Activated CD8-positive, alpha-beta memory T cell treated with anti-CD3 and anti-CD28 coated beads for 1 hour (primary cell): ENCODE results near the gene SLC32A1.

Source experiments
- DNase-seq, 2 donors: peaks; one replicate each; pipeline ENCODE4 v3.0.0-alpha.2; 2020; ENCODE audit warnings: low read depth in 1 of 2; ENCODE audit errors: extremely low read depth in 1 of 2

Gene SLC32A1

DNA sequence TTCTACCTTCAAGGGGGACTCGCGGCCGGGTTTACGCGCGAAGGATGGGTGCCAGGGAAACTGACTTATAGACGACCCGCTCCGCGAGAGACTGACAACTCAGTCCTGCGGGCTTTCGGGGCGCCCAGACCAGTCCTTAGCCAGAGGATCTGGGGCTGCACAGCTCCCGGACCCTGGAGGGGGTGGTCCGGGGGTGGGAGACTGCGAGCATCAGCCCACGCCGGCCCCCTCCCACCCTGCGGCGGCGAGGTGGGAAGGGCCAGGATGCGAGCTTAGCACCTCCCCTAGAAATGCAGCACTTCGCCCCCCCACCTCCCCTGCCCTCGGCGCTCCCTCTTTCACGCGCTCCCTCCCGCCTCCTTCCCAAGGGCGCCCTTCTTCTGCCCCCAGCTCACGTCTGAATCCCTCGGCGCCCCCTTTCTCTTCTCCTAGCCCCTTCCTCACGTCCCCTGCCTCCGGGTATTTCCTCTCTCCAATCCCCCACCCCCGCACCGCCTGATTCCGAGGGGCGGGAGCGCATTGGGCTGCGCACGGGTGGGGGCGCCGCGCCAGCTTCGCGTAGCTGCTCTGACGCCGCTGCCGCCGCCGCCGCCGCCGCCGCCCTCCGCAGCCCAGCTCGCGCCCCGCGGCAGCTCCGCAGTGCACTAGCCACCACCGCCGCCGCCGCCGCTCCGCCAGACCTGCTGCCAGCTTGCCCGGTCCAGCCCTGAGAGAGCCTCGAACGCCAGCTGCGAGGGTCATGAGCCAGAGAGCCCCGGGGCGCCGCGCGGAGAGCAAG lies at the start of gene SLC32A1:
Gene SLC32A1, plus strand, starts transcription at position 639 of the 778 bp plus-strand sequence. CDS start 239 bp downstream, outside the sequence.
- no peak for DNase-seq

- no peak for DNase-seq
Observed at GRCh38 chr20:38674765-38675133, 49.5 kb upstream of the SLC32A1 start.

DNA sequence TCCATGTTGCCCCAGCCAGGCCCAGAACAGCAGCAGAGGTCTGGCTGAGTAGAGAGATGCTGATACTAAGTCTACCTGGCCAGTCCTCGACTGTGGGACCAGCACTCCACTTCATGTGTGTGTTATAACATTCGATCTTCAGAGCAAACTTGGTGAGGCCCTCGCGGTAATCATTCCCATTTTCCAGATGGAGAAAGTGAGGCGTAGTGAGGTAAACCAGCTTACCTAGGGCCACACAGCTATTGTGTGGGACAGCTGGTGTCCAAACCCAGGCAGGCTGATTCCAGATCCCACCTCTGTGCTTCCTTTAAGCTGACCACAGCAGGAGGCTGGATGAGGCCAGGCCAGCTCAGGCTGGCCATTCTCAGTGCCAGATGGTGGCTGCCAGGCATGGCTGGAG lies 47.7 kb upstream of the SLC32A1 start:
- DNase-seq, result no peak

GRCh38 chr20:38680500-38681306 lies 43.6 kb upstream of the SLC32A1 start:
- no peak for DNase-seq

GRCh38 chr20:38685271-38685670 lies 39.0 kb upstream of the SLC32A1 start:
- DNase-seq, result no peak

DNA sequence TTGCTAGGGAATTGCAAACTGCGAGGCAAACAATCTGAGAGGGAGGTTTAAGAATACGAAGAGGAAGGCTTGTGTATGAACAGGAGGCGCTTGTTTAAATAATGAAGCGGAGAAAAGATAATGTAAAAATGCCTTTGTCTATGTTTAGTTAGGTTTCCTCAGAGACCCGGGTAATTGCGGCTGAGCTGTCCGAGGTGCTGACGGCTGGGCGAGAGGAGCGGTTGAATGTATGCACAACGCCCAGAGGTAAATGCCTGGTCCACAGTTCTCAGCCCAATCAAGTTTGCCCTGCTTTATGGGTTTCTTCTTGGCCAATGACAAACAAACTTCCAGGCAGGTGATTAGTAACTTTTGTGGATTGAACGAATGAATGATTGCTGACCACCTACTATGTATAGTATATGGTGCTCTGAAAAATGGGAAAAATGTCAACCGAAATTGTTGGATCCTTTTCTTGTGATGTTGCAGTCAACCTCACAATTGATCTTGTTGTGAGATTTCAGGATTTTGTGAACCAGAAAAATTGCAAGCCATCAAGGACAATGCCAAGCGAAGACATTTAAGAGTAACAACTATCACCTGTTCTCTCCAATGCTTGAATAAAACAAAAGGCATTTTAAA lies 38.3 kb upstream of the SLC32A1 start:
- peak in 1 of 2 donors; percentile 19 for DNase-seq

DNA sequence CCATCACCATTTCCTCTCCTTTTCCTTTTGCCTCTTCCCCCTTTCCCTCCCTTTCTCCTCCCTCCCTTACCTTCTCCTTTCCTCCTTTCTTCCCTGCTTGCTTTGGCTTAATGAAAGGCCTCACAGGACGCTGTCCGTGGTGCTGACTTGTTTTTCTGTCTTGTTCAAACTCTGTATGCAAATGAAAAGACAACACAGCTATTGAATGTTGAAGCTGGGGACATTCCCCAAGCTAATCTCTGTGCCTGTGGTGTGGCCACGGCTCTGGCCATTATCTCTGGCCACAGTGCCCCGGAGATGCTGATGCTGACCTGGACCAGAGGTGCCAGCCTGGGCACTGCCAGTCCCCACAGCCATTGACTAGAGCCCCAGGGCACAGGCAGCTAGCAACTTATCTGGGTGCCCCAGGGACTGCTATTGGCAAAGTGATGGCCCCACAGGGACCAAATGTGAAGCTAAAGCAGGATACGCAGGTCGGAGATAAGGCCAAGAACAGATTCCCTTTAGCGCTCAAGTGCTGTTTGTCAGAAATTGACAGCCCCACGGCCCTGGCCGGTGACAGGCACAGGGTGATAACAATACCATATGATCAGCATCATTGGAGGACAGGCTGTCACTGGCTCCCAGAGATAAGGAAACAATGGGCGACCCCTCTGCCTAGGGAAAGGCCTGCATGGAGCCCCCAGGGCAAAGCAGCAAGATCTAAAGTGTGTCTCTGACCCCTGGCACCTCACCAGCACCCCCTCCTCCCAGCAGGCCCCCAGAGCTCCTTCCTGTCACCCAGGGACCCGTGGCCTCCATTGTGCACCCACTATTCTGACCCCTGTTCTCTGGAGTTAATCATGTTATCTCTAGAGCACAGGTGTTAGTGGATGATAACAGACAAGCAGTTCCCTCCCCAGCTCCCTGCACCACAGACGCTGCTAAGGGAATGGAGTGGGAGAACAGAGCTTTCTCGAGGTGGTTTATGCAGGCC lies 31.6 kb upstream of the SLC32A1 start:
- DNase-seq, result peak; percentile 28 to 33

DNA sequence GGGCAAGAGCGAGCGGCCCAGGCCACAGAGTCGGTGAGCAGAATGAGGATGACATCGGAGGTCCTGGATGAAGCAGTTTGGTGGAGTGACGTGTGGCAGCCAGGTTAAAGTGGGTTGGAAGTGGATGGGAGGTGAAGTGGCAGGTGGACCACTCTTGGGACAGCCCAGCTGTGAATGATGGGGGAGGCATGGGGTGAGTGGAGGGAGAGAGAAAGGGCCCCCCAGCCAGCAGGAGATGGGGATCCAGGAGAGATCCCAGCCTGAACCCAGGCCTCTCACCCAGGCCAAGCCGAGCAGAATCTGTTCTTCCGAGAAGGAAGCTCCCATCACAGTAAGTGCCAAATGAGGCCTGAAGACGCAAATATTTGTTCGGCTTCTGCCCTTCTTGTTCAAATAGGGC lies 27.0 kb upstream of the SLC32A1 start:
- no peak for DNase-seq

- no peak for DNase-seq
Observed at GRCh38 chr20:38698541-38698940, 25.7 kb upstream of the SLC32A1 start.

DNA sequence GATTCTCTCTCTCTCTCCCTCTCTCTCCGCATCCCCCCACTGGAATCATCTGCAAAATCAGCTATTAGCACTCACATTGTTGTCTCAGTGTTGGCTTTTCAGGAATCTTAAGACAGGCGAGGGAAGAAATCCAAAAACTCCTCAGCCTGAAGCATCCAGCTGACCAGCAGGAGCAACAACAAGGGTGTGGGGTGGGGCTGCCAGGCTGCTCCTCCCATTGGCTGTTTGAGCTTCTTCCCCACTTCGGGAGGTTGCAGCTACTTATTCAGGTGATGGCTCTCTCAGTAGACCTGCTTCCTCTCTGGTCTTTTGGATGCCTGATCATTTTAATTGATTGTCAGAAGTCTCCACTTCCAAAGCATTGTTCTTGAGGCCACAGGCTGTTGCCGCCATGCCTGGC lies 24.1 kb upstream of the SLC32A1 start:
- no peak for DNase-seq

- no peak for DNase-seq
Observed at GRCh38 chr20:38700926-38701325, 23.4 kb upstream of the SLC32A1 start.

DNA sequence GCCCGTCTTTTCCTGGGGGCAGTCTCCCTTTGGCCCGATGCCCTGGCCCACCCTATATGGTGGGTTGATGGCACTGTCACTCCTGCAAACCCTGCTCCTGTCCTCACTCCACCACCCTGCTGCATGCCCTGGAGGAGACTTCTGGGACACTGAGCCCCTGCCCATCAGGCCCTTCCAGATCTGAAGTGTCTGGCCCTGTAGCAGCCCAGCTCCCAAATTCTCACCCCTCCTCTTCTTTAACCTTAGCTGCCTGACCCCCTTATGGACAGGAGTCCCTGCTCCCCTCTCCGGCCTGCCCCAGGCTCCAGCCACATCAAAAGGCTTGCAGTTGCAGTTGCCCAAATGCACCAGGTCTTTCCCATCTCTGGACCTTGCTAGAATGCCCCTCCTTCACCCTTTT lies 20.8 kb upstream of the SLC32A1 start:
- DNase-seq, result no peak

GRCh38 chr20:38704136-38704535 lies 20.1 kb upstream of the SLC32A1 start:
- DNase-seq, result no peak

- no peak for DNase-seq
Observed at GRCh38 chr20:38706509-38706908, 17.8 kb upstream of the SLC32A1 start.

DNA sequence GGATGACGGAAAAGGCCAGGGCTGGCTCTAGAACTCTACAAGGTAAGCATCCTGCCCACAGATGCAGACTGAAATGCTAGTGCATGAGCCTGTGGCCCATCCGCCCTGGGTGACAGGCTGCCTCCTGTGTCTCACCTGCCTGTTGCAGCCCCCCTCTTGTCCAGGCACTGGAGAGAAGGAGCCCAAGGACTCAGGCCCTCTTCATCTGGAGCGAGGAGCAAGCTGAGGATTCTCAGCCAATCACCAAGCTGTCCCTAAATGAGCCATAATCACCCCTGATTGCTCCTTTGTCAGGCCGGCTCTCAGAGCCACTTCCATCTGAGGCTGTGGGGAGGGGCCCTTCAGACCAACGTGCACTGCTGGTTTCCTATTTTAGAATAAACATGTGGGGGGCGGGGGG lies 10.0 kb upstream of the SLC32A1 start:
- no peak for DNase-seq

DNA sequence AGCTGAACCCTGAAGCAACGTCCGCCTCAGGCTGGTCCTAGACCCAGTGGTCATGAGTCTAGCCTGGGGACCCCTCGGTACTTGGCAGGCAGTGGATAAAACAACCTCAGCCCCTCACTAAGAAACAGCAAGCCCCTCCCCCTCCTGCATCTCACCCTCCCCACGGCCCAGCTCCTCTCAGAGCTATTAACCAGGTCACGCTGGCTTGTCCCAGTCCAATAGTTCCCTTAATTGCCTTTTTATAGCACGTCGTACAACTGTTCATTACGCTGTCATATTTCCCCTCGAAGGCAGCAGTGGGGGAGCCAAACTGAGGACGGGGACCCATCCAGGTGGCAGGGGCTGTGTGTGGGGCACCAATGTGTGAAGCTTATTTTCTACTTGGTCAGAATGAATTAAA lies 8.6 kb upstream of the SLC32A1 start:
- no peak for DNase-seq

DNA sequence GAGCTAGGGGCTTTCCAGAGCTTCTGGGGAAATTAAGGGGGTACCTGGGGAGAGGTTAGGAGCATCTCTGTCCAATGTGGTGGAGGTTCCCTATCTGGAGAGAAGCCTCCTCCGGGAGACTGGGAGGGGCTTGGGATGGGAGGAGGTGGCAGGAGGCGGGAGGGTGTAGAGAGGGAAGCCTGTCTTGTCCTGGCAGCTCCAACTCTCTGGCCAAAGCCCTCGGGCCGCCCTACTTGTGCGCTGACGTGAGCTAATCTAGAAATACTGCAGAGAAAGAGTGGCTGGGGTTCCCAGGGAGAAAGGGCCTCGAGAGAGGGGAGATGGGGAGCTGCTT lies 1.6 kb upstream of the SLC32A1 start:
- no peak for DNase-seq

- no peak for DNase-seq
Observed at GRCh38 chr20:38723017-38723847, 1.1 kb upstream of the SLC32A1 start.

GRCh38 chr20:38724626-38725147 lies 401 bp downstream of the SLC32A1 start:
- DNase-seq, result no peak
